ENCODE results near the gene ZNF397. TPM values are rescaled to one million over a fixed set of nuclear protein-coding genes. Genes with fewer than 3 reads are reported as not detected.

ZNF397 gene
- total and polyA plus RNA-seq, 2 donors (not counting 1 experiment from before 2014, with no cell fraction given): 16.8 to 67.2 TPM

- POLR2A ChIA-PET: interaction anchor here (1.5 to 2.9 kb wide), 3 partner anchors 26 to 104 kb away, joined by 12 to 15 read pairs (median 15); partner anchors contain the start of genes ZNF24 and ZSCAN30
- peak overlapping the region; percentile 99 for H3K27ac Mint-ChIP-seq
- peaks cover 6% of the 10 kb centered on the region for H3K9me3 Mint-ChIP-seq (ENCODE audit: insufficient read depth)
- no peak for ATAC-seq (ENCODE audit: low read depth)
- intact Hi-C loops (cut with micrococcal nuclease): loop anchor here (1.0 to 2.0 kb wide), 5 partner anchors 26 to 731 kb away; partner anchors contain the start of genes GALNT1, INO80C, MAPRE2 and RMP24
- H4K20me1 ChIP-seq (ENCODE audit: control insufficient read depth, insufficient read depth, low read length, poor library complexity, severe bottlenecking): no peaks in the 10 kb centered on the region
- H3K4me3 Mint-ChIP-seq: peak overlapping the region; percentile 91
- no peaks in the 10 kb centered on the region for H3K27me3 Mint-ChIP-seq
- TF ChIP-seq EZH2 (IDR thresholded peaks at IDR 0.05; ENCODE audit: borderline replicate concordance, insufficient read depth, low read depth, low read length, poor library complexity, severe bottlenecking) (no peak), CTCF (IDR thresholded peaks at IDR 0.05) (no peak)
- peaks cover 10 to 12% of the 10 kb centered on the region in 2 donors for H3K4me1 ChIP-seq (ENCODE audit: control insufficient read depth in 2 of 2, insufficient read depth in 2 of 2, low read length in 2 of 2)
- peaks cover 21 to 40% of the 10 kb centered on the region in 2 experiments for H3K36me3 ChIP-seq (replicated peaks in 1 of 2; ENCODE audit: control extremely low read depth in 1 of 2, control insufficient read depth in 1 of 2, extremely low read depth in 1 of 2, insufficient read depth in 2 of 2, low read length in 1 of 2)
- H3K4me1 Mint-ChIP-seq: peaks cover 32% of the 10 kb centered on the region
- no peak for DNase-seq
- H3K4me3 ChIP-seq (ENCODE audit: control extremely low read depth in 1 of 5, extremely low read depth in 1 of 5, insufficient read depth in 1 of 5, low read depth in 2 of 5, low read length in 4 of 5): peak overlapping the region; percentile 78 to 95 (median 91)
- peaks cover 42% of the 10 kb centered on the region for H3K79me2 ChIP-seq (ENCODE audit: control insufficient read depth, insufficient read depth, low read length)
- H3K27me3 ChIP-seq (replicated peaks in 1 of 4; ENCODE audit: control extremely low read depth in 1 of 4, control insufficient read depth in 3 of 4, insufficient read depth in 4 of 4, low read length in 3 of 4): no peaks in the 10 kb centered on the region
- CTCF ChIA-PET: interaction anchor here (1.1 to 2.6 kb wide), 7 partner anchors 10 to 215 kb away, joined by 3 to 13 read pairs (median 4); partner anchors contain the start of gene ZSCAN30
- peak overlapping the region; percentile 80 for H2AFZ ChIP-seq (ENCODE audit: insufficient read depth, low read depth, low read length, poor library complexity, severe bottlenecking)
- peak overlapping the region; percentile 95 for H3K9ac ChIP-seq (ENCODE audit: low read length)
- H3K27ac ChIP-seq (ENCODE audit: low read length in 2 of 2): peak overlapping the region; percentile 97
- H3K4me2 ChIP-seq (replicated peaks; ENCODE audit: low read depth, low read length, poor library complexity, severe bottlenecking): peak overlapping the region; percentile 65
- WGBS (ENCODE audit: insufficient coverage): no CpG with 5 or more reads among the region's 5 CpGs
- H3K9me3 ChIP-seq (ENCODE audit: control extremely low read depth in 1 of 3, control insufficient read depth in 2 of 3, insufficient read depth in 1 of 3, low read length in 2 of 3): peaks cover 1 to 16% (median 13%) of the 10 kb centered on the region in 3 donors
Measured at GRCh38 chr18:35241448-35241804, 592 bp downstream of the ZNF397 start.

- peaks cover 9% of the 10 kb centered on the region for H3K9me3 Mint-ChIP-seq (ENCODE audit: insufficient read depth)
- no peak for ATAC-seq (ENCODE audit: low read depth)
- Histone ChIP-seq H3K4me3 (ENCODE audit: control extremely low read depth in 1 of 5, extremely low read depth in 1 of 5, insufficient read depth in 1 of 5, low read depth in 2 of 5, low read length in 4 of 5) (no peak overlapping the region), H3K9me3 (ENCODE audit: control extremely low read depth in 1 of 3, control insufficient read depth in 2 of 3, insufficient read depth in 1 of 3, low read length in 2 of 3) (peaks cover 9 to 20% (median 19%) of the 10 kb centered on the region in 3 donors), H3K9ac (ENCODE audit: low read length) (no peak overlapping the region), H3K79me2 (ENCODE audit: control insufficient read depth, insufficient read depth, low read length) (peaks cover 50% of the 10 kb centered on the region), H4K20me1 (ENCODE audit: control insufficient read depth, insufficient read depth, low read length, poor library complexity, severe bottlenecking) (no peaks in the 10 kb centered on the region), H3K27ac (ENCODE audit: low read length in 2 of 2) (peak overlapping the region in 1 of 2 donors; percentile 34), H3K27me3 (replicated peaks in 1 of 4; ENCODE audit: control extremely low read depth in 1 of 4, control insufficient read depth in 3 of 4, insufficient read depth in 4 of 4, low read length in 3 of 4) (no peaks in the 10 kb centered on the region), H3K36me3 (replicated peaks in 1 of 2; ENCODE audit: control extremely low read depth in 1 of 2, control insufficient read depth in 1 of 2, extremely low read depth in 1 of 2, insufficient read depth in 2 of 2, low read length in 1 of 2) (peaks cover 26 to 49% of the 10 kb centered on the region in 2 experiments), H2AFZ (ENCODE audit: insufficient read depth, low read depth, low read length, poor library complexity, severe bottlenecking) (no peak overlapping the region), H3K4me1 (ENCODE audit: control insufficient read depth in 2 of 2, insufficient read depth in 2 of 2, low read length in 2 of 2) (peaks cover 17 to 18% of the 10 kb centered on the region in 2 donors), H3K4me2 (replicated peaks; ENCODE audit: low read depth, low read length, poor library complexity, severe bottlenecking) (peak overlapping the region; percentile 65)
- TF ChIP-seq CTCF (IDR thresholded peaks at IDR 0.05) (no peak), EZH2 (IDR thresholded peaks at IDR 0.05; ENCODE audit: borderline replicate concordance, insufficient read depth, low read depth, low read length, poor library complexity, severe bottlenecking) (no peak)
- no peak for DNase-seq
- ChIA-PET CTCF (no interaction called here), POLR2A (interaction anchor here (0.5 kb wide), 1 partner anchor 12 kb away, joined by 3 read pairs; no protein-coding TSS in a partner anchor)
- WGBS (ENCODE audit: insufficient coverage): 100% methylated on average over 6 of the region's 6 CpGs
- H3K27ac Mint-ChIP-seq: no peak overlapping the region
- H3K4me3 Mint-ChIP-seq: peak overlapping the region; percentile 23
- intact Hi-C loops (cut with micrococcal nuclease): no loop called here
- no peaks in the 10 kb centered on the region for H3K27me3 Mint-ChIP-seq
- H3K4me1 Mint-ChIP-seq: peaks cover 42% of the 10 kb centered on the region
Measured at GRCh38 chr18:35242426-35242825, 1.6 kb downstream of the ZNF397 start.

All from B cell (primary cell).